Suprapubic skin (tissue), 3 donors: ENCODE results near the gene PTK6.

Experiments
- CTCF ChIP-seq, 2 donors: fragments of 200-600 bp in 1 of 2; fragments of 450-650 bp in 1 of 2; sonication (generic) in 1 of 2; IDR thresholded peaks; one replicate each; pipeline ENCODE4 v1.5.1; 2016 to 2019; ENCODE audit warnings: antibody characterized with exemption in 2 of 2, mild to moderate bottlenecking in 1 of 2, moderate library complexity in 1 of 2
- POLR2A ChIP-seq, 2 donors: fragments of 450-650 bp; IDR thresholded peaks; one replicate each; pipeline ENCODE4 v1.6.1; 2017; ENCODE audit warnings: antibody characterized with exemption in 2 of 2, mild to moderate bottlenecking in 2 of 2, moderate library complexity in 2 of 2

DNA sequence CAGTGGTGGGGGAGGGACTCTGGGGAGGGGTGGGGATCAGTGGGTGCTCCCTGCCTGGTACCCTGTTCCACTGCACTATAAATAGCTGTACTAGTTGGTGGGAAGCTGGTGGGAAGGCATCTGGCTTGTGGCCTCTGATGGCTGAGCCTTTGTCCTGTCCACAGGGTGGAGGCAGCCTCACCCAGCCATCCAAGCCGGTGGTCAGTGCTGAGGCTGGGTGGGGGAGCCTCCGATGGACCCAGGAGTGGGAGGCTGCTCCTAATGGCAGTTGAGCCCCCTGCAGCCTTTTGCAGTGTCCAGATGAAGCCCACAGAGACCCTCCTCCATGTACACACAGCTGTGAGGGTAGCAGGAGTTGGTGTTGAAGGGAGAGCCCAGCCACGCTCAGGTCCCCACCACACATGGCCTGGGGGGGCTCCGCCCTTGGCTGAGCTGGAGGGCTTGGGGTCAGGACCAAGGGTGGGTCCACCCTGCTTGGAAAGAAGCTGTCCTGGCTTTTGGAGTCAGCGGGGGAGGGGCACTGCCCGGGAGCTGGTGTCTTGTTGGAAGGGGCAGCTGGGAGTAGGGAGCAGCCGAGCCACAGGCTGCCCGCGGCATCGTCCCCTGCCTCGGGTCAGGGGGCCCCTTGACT, 14.1 kb downstream of the PTK6 start:
- TF ChIP-seq POLR2A (IDR thresholded peaks at IDR 0.05) (no peak), CTCF (IDR thresholded peaks at IDR 0.05) (no peak)
